Activated CD8-positive, alpha-beta memory T cell treated with anti-CD3 and anti-CD28 coated beads for 36 hours (primary cell): ENCODE results near the gene GORAB. TPM values are rescaled to one million over a fixed set of nuclear protein-coding genes. Genes with fewer than 3 reads are reported as not detected.

Experiments used
- CTCF ChIA-PET: fragments of 350-600 bp; sonication (Branson Sonifier 250); formaldehyde crosslinking; loops from one replicate; lab custom pipeline; 2021; ENCODE audit warnings: antibody characterized with exemption; lab: Charles Lee
- POLR2A ChIA-PET: fragments of 350-600 bp; sonication (Branson Sonifier 250); formaldehyde crosslinking; loops from one replicate; lab custom pipeline; 2021; ENCODE audit warnings: antibody characterized with exemption; lab: Charles Lee
- total RNA-seq, 2 experiments: library from RNA; stranded (reverse); gene quantifications; one replicate each; pipeline ENCODE4 v1.2.3, GENCODE V29; 2021

The GORAB gene
- total RNA-seq, 2 experiments from 2014 or later = 9.7 to 10.1 TPM

DNA sequence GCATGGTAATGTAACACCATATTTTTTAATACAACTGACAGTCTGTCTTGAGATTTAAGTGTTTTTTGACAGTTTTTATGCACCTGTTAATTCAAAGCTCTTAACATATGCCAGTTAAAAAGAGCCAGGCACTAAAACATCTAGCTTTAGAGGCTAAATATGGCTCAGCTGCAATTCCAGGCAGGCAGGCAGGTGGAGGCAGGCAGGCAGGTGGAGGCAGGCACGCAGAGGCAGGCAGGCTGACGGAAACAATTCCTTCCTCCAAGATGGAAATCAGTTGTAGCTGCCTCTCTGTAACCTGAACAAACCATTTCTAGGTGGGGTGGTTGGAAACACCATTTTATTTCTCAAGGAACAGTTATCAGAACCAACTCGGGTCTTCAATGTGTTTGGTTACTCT is 51.2 kb downstream of the GORAB start:
- ChIA-PET POLR2A (no interaction called here), CTCF (no interaction called here)

DNA sequence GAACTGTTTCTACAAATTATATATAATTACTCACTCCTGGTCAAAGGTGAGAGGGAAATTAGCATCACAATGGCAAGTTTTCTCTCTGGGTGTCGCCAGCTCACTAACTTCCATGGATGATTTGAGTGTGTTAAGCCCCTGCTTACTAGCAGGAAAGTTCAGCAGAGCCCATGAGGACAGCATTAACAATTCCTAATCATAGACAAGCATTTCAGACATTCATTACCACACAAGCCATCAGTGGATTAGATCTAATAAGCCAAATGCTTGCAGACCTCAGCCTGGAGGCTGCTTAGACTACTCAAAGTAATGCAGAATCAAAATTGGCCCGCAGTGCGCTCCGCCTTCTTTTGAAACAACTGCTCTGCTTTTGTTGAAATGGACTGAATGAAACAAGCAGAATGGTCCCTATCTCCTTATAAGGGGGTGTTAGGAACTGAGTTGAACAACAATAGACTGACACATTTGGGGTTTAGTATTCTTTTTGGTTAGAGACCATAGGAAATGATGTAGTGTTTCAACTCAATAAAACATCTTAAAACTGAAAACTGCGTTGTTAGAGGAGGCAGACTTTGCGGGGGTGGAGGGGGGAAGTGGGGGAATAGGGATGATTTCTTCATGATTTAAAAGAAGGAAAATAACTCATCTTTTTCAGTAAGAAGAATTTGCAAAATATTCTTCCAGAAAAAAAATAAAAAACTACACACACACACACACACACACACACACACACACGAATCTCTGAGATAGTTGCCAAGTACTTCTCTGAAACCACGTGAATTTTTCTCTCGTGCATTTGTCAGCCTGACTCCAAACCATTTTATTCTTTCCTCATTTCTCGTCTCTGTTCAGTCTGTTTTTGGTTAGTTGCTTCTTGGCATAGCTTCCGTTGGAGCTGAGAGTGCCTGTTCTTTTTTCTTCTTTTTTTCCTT is 54.6 kb downstream of the GORAB start:
- CTCF ChIA-PET = no interaction called here

DNA sequence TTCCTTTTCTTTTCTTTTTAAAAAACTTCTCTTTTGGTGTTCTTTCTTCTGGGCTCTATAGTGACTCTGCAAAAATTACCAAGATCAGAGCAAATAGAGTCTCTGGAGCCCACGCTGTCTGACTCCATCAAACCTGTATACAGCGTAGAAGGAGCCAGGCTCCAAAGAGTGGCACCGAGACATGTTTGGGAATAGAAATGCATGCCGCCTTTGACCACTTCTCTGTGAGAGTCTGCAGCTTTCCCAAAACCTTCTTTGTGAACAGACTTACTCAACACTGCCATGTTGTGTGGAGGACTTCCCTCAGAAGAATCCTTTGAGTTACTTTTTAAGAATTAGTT is 55.3 kb downstream of the GORAB start:
- CTCF ChIA-PET = no interaction called here
- POLR2A ChIA-PET = no interaction called here

More for the DNA sequence above, 54.6 kb downstream of the GORAB start:
- POLR2A ChIA-PET = no interaction called here

DNA sequence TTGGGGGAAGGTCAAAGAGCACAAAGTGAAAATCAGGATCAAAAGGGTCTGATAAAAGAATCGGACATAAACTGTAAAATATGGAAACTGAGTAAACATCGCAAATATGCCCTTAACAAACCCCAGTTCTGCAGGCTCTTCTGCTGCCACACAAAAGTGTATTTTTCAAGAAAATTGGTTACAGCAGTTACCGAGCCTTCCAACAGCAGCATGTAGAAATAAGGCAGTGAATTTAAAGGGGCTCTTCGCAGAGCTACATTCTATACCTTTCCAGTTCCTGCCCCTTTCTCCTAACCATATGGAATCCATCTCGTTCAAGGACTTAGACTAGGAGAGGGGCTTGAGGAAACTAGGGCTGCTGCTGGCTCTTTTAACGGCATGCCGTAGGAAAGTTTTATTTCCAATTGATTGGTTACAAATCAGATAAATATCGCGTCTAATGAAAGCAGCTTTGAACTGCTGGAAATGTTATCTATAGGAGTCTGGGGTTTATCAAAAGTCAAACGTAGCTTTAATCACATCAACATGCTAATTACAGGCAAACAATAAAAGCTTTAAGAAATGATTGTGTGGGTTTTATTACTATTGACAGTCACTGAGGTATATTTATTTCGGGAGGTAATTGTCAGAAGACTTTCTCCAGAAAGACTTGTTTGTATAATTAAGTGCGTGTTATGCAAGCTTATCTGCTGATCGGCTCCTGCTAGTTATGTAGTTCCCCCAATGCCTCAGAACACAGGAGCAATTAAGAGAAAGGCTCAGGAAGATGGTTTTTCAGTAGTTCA is 59.1 kb downstream of the GORAB start:
- POLR2A ChIA-PET = no interaction called here
- CTCF ChIA-PET = no interaction called here

DNA sequence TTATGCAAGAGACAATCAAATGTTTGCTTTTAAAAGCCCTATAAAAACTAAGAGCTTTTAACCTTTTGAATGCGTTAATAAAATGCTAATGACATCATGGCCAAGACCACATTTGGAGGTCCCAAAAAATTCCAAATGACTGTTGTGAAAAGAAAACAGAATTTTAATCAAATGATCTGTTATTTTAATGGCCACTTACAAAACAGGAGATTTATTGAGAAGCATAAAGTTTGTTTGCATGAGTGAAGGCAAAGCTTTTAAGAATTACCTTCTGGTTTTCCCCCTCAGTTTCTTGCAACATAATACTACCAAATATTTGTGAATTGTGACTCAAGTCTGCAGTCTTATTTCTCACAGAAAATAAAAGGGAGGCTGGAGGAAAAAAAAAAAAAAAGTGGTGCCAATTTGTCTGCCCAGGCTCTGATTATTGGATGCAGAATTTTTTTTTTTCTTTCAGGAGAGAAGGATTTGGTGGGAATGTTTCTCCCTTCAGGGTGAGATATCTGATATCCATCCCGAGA is 60.7 kb downstream of the GORAB start:
- ChIA-PET CTCF (no interaction called here), POLR2A (no interaction called here)

DNA sequence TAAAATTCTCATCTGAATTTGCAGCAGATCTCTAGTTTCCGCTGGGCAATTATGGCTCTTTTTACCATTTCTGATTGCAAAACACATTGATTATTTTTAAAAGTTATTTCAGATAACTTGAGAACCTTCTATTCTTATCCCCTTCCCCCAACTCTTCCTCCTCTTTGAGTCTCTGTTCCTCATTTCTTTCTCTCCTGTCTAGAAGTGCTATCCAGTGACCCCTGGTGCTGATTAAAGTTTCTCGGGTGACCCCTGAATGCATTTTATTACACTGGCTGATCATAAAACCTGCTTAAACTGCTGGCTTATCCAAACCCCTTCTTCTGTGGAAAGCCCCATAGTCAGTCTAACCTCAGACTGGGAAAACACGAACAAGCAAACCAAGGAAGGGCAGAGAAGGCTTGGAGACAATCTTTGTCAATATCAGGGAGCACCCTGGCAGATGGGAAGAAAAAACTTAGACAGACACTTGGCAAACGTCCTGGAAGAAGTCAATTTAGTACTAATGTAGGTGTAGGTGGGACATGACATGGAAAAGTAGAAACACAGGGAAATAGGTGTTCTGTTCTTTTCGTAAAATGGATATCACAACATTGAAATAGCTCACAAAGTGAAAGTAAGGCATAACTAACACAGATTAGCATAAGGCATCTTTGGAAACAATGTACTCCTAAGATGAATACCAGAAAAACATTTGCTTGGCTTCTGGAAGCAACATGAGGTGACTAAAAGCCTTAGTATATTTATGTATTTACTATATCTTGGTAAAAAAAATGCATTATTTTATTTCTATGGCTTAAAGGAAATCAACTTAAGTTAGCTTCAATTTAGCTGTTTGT is 61.4 kb downstream of the GORAB start:
- ChIA-PET POLR2A (no interaction called here), CTCF (no interaction called here)

DNA sequence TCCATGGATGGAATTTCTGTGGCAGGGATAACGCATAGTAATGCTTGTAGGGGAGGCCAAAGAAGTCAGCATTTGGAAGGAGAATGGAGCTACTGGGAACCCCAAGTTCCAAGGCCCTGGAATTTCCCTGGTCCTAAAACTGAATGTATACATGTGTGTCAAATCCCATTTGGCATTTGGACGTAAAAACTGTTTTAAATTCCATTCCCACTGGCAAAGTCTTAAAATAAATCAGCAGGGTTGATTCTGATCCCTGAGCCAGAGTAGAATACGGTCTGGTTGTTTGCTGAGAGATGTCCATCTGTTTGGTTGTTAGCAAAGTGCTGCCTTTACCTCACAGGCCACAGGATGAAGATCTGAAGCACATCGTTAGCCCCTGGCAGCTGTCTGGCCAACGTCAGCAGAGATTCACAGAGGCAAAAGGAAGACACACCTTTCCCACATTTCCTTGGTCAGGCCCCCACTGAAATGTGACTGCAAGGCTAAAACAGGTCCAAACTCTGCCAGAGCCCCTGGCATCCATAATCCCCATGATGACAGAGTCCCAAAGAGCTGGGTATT is 62.2 kb downstream of the GORAB start:
- ChIA-PET POLR2A (no interaction called here), CTCF (no interaction called here)

DNA sequence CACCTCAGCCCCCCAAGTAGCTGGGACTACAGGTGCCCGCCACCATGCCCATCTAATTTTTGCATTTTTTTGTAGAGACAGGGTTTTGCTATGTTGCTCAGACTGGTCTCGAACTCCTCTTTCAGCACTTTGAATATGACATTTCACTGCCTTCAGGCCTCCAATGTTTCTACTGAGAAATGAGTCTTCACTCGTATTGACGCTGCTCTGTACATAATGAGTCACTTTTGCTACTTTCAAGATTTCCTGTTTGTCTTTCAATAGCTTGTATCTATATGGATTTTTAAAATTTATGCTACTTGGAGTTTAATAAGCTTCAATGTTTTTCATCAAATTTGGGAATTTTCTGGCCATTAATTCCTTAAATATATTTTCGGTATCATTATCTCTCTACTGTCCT is 64.7 kb downstream of the GORAB start:
- ChIA-PET CTCF (no interaction called here), POLR2A (no interaction called here)

DNA sequence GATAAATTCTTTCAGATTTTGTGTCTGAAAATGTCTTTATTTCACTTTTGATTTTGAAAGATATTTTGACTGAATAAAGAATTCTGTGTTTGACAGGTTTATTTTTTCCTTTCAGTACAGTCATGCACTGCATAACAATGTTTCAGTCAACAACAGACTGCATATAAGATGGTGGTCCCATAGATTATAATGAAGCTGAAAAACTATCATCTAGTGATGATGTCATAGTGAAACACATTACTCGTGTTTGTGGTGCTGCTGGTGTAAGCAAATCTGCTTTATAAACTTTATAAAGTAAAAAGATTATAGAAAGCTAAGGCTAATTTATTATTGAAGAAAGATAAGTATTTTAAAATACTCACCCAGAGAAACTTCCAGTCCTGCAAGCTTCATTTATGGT is 66.7 kb downstream of the GORAB start:
- ChIA-PET POLR2A (no interaction called here), CTCF (no interaction called here)

DNA sequence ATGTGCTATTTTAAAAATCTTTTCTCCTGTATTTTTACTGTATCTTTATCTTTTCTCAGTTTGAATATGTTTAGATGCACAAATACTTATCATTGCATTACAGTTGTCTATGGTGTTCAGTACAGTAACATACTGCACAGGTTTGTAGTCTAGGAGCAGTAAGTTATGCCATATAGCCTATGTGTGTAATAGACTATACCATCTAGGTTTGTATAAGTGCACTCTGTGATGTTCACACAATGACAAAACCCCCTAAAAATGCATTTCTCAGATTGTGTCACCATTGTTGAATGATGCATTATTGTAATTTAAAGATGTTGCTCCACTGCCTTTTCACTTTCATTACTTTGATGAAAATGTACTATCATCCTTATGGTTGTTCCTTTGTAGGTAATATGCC is 67.1 kb downstream of the GORAB start:
- ChIA-PET POLR2A (no interaction called here), CTCF (no interaction called here)

DNA sequence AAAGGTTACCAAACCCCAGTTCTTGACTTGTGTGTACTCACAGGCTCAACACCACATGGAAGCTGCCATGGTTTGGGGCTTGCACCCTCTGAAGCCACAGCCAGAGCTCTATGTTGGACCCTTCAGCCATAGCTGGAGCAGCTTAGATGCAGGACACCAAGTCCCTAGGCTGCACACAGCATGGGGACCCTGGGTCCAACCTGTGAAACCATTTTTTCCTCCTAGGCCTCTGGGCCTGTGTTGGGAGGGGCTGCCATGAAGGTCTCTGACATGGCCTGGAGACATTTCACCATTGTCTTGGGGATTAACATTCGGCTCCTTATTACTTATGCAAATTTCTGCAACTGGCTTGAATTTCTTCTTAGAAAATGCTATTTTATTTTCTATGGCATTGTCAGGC is 69.9 kb downstream of the GORAB start:
- ChIA-PET CTCF (no interaction called here), POLR2A (no interaction called here)

Other genes with a start within 250 kb of the GORAB start
- not detected for gene PRRX1, start 132.0 kb downstream of the GORAB start, total RNA-seq